ENCODE data around the gene PHLDB2.

The PHLDB2 gene

DNA sequence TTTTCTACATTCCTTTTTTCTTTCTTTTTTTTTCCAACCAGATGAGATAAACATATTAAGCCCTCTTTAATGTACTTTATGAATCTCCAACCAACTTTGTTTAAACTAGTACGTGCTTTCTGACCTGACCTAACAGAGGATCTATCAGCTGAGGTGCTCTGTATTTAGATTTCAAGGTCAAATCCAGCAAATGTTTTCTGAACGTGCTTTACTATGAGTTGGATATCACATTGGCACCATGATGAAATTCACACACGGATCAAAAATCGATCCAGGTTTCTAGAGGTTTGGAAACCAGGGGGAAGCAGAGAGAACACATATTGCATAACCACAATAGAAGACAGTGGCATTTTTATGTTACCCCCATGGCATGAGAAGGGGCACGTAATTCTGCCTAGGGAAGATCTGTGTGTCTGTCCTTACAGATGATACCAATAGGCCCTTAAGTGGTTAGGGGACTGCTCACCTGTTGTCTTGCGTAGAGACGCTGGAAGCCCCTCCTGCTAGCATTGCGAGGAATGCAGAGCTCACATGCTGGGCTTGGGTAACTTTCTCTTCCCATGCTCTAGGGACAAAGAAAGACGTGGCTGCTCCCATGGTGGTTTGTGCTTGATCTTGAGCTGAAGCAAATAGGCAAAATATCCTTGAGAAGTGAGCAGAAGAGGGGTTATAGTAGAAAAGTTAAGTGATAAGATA is 60.5 kb downstream of the PHLDB2 start:
- H3K4me3 Mint-ChIP-seq = no peak overlapping the region
- peaks cover 15% of the 10 kb centered on the region for H3K36me3 Mint-ChIP-seq
- peaks cover 7% of the 10 kb centered on the region for H3K4me1 Mint-ChIP-seq
- DNase-seq (ENCODE audit: low spot score in 2 of 2) = no peak
- H3K9me3 Mint-ChIP-seq = no peaks in the 10 kb centered on the region
- no peak for ATAC-seq
- no peak overlapping the region for H3K27ac Mint-ChIP-seq

DNA sequence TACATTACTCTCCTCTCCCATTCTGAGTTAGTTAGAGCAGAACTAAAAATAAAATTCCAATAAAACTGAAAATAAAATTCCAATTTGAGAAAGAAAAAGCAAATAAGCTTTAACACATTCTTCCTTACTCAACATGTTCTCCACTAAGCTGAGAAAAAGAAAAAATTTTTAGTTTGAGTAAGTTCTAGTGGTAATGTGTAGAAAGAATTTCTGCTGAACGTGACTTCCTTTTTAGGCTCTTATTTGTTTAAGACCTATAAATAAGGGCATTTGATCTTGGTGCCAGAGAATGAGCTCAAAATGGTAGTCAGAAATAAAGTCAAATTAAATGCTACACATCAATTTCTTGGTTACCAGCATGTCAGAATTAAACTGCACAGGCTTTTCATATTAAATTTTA is 62.1 kb downstream of the PHLDB2 start:
- Mint-ChIP-seq H3K4me3 (no peak overlapping the region), H3K4me1 (peaks cover 7% of the 10 kb centered on the region)
- no peak for ATAC-seq

DNA sequence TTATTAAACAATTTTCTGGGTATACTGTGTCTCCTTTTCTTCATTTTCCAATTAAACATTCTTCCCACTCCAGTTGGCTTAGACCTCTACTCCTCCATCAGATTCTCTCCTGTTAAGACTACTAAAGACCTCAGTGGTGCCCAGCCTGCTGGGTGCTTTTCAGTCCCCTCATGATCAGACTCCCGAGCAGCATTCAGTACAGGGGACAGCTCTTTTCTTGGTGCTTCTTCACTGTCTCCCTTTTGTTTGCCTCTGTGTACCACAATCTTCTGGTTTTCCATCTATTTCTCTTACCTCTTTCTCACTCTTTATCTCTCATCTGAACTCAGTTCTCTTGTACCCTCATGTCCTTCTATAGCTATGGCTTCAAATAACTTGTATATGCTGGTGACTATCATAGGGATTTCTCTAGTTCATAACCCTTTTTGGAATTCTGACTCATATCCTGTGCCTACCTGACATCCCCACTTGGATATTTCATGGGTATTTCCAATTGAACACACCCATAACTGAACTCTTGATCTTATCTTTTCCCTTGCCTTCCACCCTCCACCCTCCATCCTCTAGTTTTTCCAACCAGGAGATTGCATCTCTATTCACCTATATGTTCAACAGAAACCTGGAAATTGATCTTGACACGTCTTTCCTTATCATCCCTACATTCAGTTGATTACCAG is 64.2 kb downstream of the PHLDB2 start:
- Mint-ChIP-seq H3K27ac (peak overlapping the region; percentile 4), H3K4me1 (peaks cover 7% of the 10 kb centered on the region)

More for the DNA sequence above, 62.1 kb downstream of the PHLDB2 start:
- H3K27ac Mint-ChIP-seq = no peak overlapping the region
- no peak for DNase-seq (ENCODE audit: low spot score in 2 of 2)
- peaks cover 11% of the 10 kb centered on the region for H3K36me3 Mint-ChIP-seq
- no peaks in the 10 kb centered on the region for H3K9me3 Mint-ChIP-seq

DNA sequence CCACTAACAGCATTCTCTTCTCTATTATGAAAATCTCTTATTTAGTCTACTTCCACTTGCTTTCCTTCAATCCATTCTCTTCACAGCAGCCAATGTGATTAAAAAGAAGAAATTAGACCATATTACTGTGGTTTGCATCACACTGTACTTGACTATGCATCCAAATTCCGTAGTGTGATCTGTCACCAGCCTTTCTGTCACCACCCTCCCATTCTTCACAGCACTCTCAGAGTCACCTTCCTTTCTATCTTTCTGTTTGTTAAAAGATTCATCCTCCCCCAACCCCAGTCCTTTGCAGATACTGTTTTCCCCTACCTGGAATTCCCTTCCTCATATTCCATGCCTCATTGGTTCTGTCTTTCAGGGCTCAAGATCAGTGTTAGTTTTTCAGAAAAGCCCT is 64.7 kb downstream of the PHLDB2 start:
- ATAC-seq (no peak), DNase-seq (ENCODE audit: low spot score in 2 of 2) (no peak)
- Mint-ChIP-seq H3K4me3 (no peak overlapping the region), H3K27ac (peak overlapping the region; percentile 4), H3K36me3 (peaks cover 11% of the 10 kb centered on the region), H3K9me3 (no peaks in the 10 kb centered on the region), H3K4me1 (peaks cover 7% of the 10 kb centered on the region)

More for the DNA sequence above, 64.2 kb downstream of the PHLDB2 start:
- ATAC-seq (no peak), DNase-seq (ENCODE audit: low spot score in 2 of 2) (no peak)
- Mint-ChIP-seq H3K36me3 (peaks cover 11% of the 10 kb centered on the region), H3K4me3 (no peak overlapping the region), H3K9me3 (no peaks in the 10 kb centered on the region)

DNA sequence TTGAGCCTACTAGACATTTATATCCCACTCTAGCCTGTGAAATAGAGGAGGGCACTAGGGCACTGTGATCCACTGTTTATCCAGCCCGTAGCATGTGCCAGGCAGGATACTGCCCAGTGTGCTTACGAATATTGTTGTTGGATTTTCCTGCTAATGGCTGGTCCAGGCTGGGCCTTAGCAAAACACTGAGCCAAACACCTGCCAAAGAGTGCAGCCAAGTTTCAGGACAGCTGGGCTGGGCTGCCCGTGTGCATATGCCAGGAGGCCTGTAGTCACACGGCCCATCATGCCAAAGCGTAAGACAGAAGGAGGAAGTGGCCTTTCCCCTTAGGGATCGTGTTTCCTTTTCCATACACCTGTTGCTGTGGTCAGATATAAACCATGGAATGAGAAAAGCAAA is 65.2 kb downstream of the PHLDB2 start:
- ATAC-seq (no peak), DNase-seq (ENCODE audit: low spot score in 2 of 2) (no peak)
- H3K36me3 Mint-ChIP-seq = peaks cover 11% of the 10 kb centered on the region
- H3K4me3 Mint-ChIP-seq = no peak overlapping the region
- peak overlapping the region; percentile 4 for H3K27ac Mint-ChIP-seq
- no peaks in the 10 kb centered on the region for H3K9me3 Mint-ChIP-seq
- H3K4me1 Mint-ChIP-seq = peaks cover 7% of the 10 kb centered on the region

DNA sequence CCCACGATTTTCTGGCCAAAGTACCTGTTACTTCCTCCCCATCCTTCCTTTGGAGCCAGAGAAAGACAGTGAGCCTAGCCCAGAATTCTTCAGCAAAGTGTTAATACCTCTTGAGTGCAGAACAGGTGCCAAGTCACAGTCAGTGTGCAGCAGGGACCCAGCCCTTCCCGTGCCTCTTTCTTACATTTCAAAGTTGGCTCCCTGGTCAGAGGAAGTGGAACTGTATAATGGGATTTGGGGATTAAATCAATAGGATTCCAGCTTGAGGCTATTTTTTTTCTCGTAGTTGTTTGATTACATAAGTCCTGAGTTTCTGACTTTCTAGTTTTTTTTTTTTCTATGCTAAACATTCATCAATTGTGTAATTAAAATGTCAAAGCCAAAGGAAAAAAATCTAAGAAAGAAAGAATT is 67.2 kb downstream of the PHLDB2 start:
- DNase-seq (ENCODE audit: low spot score in 2 of 2) (no peak), ATAC-seq (no peak)
- Mint-ChIP-seq H3K27ac (no peak overlapping the region), H3K36me3 (peaks cover 4% of the 10 kb centered on the region), H3K4me1 (peaks cover 7% of the 10 kb centered on the region), H3K4me3 (no peak overlapping the region), H3K9me3 (no peaks in the 10 kb centered on the region)

DNA sequence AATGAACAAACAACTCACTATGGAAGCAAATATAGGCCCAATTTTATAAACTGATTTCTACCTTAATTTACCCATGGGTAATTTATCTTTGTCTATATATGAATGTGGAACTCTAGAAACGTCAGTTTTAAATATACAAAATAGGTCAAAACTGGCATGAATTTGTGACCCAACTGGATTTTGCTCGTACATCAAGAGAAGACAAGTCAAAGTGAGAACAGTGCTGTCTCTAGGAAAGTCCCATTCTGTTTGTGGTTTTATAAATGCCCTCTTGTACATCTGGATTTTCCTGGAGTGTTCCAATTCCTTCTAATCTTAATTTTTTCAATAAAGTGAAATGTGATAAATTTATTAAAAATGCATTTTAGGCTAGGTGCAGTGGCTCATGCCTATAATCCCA is 69.5 kb downstream of the PHLDB2 start:
- DNase-seq (ENCODE audit: low spot score in 2 of 2) (no peak), ATAC-seq (no peak)
- Mint-ChIP-seq H3K36me3 (no peaks in the 10 kb centered on the region), H3K27ac (no peak overlapping the region), H3K4me3 (no peak overlapping the region), H3K4me1 (no peaks in the 10 kb centered on the region), H3K9me3 (no peaks in the 10 kb centered on the region)

DNA sequence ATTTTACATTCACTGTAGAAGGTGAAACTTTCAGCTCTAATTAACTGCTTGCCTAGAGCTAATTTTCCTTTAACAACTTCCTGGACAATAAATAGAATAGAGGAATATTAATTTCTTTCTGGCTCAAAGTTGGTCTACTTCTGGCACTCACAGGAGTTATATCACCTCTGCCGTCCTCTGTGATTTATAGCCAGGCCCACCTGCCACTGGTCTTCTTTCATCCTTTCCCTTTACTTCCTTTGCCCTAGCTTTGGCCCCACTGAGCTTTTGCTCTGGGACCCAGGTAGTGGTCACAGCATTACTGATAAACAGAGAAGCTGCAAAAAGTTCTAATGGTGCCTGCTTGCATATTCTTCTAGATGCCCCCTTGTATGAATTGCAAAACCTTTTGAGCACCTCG is 70.4 kb downstream of the PHLDB2 start:
- Mint-ChIP-seq H3K4me1 (no peaks in the 10 kb centered on the region), H3K27ac (no peak overlapping the region), H3K36me3 (no peaks in the 10 kb centered on the region), H3K9me3 (no peaks in the 10 kb centered on the region), H3K4me3 (no peak overlapping the region)
- no peak for ATAC-seq
- no peak for DNase-seq (ENCODE audit: low spot score in 2 of 2)

DNA sequence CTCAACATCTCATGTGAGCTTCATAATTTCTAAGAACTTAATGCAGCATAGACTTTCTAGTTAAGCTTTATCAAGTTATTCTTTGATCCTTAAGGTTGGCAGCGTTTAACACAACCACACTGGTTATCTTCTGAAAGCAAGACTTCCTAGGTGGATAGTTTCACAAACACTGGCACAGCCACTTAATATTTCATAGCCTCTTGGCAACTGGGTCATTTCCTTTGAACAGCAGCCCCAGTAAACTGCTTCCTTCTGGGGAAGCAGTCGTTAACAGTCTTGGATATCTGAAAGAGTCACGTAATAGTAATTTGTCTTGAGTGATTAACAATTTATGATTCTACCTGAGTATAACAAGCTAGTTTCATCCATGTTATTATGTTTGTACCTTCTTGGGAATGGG is 73.9 kb downstream of the PHLDB2 start:
- Mint-ChIP-seq H3K4me1 (no peaks in the 10 kb centered on the region), H3K27ac (no peak overlapping the region), H3K9me3 (no peaks in the 10 kb centered on the region), H3K4me3 (no peak overlapping the region), H3K36me3 (peaks cover 7% of the 10 kb centered on the region)
- ATAC-seq (no peak), DNase-seq (ENCODE audit: low spot score in 2 of 2) (no peak)

DNA sequence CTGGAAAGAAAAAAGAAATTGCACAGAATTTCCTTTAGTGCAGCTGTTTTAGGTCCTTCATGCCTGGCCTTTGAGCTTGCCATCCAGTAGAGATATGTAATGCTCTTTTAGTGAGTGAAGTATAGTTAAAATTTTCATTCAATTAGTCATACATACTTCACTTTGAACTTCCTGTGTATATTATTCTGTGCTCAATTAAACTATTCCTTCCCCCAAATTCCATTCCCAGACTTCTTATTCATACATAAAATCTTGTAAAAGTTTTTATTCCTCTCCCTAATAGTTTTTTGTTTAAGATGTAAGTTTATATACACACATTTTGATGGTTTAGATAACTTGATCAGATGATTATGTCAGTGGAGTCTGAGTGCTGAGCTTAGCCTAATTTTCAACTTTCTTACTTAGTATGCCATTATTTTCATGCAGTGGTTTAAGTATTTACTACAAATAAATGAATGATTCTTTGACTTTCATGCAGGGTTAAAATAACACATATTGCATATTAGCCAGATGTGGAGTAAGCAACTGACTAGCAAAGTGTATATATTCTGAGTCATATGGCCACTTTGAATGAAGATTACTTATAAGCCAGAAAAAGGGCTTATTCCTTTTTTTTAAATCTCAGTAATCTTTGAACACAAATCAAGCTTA is 77.3 kb downstream of the PHLDB2 start:
- ATAC-seq = no peak
- H3K4me1 Mint-ChIP-seq = no peaks in the 10 kb centered on the region
- no peak overlapping the region for H3K4me3 Mint-ChIP-seq
- no peak overlapping the region for H3K27ac Mint-ChIP-seq
- peaks cover 24% of the 10 kb centered on the region for H3K36me3 Mint-ChIP-seq
- DNase-seq (ENCODE audit: low spot score in 2 of 2) = no peak
- no peaks in the 10 kb centered on the region for H3K9me3 Mint-ChIP-seq

DNA sequence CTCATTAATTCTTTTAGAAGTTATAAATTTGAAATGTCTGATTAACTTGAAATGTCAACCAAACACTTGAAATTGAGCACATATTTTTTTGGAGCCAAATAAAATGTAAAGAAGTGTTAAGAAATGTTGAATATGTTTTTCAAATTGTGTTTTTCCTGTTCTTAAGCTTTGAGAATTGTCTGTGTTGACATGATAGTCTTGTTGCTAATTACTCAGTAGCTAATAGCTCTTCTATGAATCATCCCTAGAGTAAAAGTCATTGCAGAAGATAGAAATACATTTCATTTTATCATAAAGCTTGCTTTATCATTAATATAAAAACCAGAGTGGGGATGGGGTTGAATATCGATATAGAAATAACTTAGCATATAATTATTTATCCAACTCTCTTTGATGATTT is 77.9 kb downstream of the PHLDB2 start:
- peaks cover 28% of the 10 kb centered on the region for H3K36me3 Mint-ChIP-seq
- DNase-seq (ENCODE audit: low spot score in 2 of 2) = no peak
- no peak for ATAC-seq
- H3K9me3 Mint-ChIP-seq = no peaks in the 10 kb centered on the region
- no peaks in the 10 kb centered on the region for H3K4me1 Mint-ChIP-seq
- no peak overlapping the region for H3K4me3 Mint-ChIP-seq
- H3K27ac Mint-ChIP-seq = no peak overlapping the region

DNA sequence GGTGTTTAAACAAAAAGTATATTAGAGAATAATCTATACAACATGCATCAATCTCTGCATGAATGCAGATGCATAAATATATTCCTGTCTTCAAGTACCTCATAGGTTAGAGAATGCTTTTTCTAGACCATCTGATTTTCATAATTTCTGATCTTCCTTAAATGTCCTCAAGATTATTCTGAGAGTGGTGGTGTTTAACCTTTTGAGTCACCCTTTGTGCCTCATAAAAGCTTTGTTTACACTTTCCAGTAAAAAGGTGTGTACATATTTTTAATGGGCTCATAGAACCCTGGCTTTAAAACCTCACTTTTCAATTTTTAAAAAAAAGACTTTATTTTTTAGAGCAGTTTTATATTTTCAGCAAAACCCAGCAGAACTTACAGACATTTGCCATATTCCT is 78.8 kb downstream of the PHLDB2 start:
- Mint-ChIP-seq H3K4me1 (no peaks in the 10 kb centered on the region), H3K27ac (no peak overlapping the region), H3K4me3 (no peak overlapping the region), H3K9me3 (no peaks in the 10 kb centered on the region), H3K36me3 (peaks cover 28% of the 10 kb centered on the region)
- no peak for DNase-seq (ENCODE audit: low spot score in 2 of 2)
- ATAC-seq = no peak

DNA sequence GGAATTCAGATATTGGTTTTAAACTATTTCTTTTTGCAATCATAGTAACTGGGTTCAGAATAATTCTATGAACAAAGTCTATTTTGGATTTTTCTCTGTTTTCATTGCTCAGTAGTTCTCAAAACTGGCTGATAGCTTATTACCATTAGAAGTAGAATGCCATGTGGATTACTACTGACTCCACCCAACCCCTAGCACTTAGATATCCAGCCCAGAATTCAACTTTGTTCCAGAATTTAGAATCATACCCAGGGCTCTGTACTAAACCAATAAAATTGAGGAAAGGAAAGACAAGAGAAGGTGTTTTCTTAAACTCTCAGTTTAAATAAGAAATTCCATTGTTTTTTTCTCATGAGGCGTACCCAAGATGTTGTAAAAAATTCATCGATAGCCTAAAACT is 80.8 kb downstream of the PHLDB2 start:
- H3K9me3 Mint-ChIP-seq = no peaks in the 10 kb centered on the region
- H3K4me3 Mint-ChIP-seq = no peak overlapping the region
- H3K4me1 Mint-ChIP-seq = no peaks in the 10 kb centered on the region
- ATAC-seq = no peak
- H3K27ac Mint-ChIP-seq = no peak overlapping the region
- H3K36me3 Mint-ChIP-seq = peaks cover 26% of the 10 kb centered on the region
- no peak for DNase-seq (ENCODE audit: low spot score in 2 of 2)

DNA sequence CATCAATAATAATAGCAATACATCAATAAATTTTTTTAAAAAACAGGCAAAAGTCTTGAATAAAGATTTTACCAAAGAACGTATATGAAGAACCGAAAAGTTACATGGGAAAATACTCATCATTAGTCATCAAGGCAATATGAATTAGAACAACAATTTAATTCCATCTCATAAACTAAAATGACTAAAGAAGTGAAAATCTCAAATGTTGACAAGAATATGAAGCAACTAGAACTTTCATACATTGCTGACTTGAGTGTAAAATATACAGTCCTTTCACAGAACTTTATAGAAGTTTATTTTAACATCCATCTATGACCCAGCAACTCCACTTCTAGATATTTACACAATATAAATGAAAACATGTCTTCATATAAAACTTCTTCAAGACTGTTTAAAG is 84.5 kb downstream of the PHLDB2 start:
- ATAC-seq (no peak), DNase-seq (ENCODE audit: low spot score in 2 of 2) (no peak)
- peaks cover 21% of the 10 kb centered on the region for H3K36me3 Mint-ChIP-seq

DNA sequence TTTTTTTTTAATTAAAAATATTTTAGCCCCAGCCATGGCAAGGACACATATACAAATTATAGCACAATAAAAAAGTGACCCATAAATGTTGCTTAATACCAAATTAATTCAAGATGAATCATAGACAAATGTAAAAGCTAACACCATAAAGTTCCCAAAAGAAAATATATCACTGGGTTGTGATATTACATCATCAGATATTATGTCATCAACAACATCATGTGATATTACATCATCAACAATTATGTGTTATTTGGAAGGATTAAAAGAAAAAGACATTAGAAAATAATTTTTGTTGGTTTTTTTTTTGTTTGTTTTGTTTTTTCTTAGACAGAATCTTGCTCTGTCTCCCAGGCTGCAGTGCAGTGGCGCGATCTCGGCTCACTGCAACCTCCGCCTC is 85.3 kb downstream of the PHLDB2 start:
- no peaks in the 10 kb centered on the region for H3K4me1 Mint-ChIP-seq
- DNase-seq (ENCODE audit: low spot score in 2 of 2) (no peak), ATAC-seq (no peak)
- no peak overlapping the region for H3K27ac Mint-ChIP-seq
- peaks cover 25% of the 10 kb centered on the region for H3K36me3 Mint-ChIP-seq
- no peak overlapping the region for H3K4me3 Mint-ChIP-seq
- H3K9me3 Mint-ChIP-seq = no peaks in the 10 kb centered on the region

More for the DNA sequence above, 84.5 kb downstream of the PHLDB2 start:
- no peaks in the 10 kb centered on the region for H3K9me3 Mint-ChIP-seq
- no peaks in the 10 kb centered on the region for H3K4me1 Mint-ChIP-seq
- H3K27ac Mint-ChIP-seq = no peak overlapping the region
- H3K4me3 Mint-ChIP-seq = no peak overlapping the region

DNA sequence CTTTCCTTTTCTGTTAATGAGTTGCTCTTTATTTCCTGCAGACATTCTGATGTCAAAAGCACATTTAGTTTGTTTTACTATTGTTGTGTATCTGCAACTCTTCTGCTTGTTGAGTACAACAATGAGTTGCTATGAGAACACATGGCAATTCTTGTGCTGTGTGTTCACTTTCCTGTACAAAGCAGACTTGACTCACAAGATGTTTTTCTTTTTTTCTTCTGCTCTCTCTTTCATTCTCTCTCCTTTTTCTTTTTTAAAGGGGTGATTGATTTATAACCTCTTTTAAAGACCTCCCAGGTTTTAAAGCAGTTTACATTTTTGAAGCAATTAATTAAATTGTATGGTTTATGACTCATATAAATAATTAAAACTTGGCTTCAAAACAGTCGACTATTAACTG is 88.2 kb downstream of the PHLDB2 start:
- no peaks in the 10 kb centered on the region for H3K9me3 Mint-ChIP-seq
- H3K27ac Mint-ChIP-seq = no peak overlapping the region
- no peak for DNase-seq (ENCODE audit: low spot score in 2 of 2)
- H3K36me3 Mint-ChIP-seq = peaks cover 7% of the 10 kb centered on the region
- no peaks in the 10 kb centered on the region for H3K4me1 Mint-ChIP-seq
- no peak for ATAC-seq
- H3K4me3 Mint-ChIP-seq = no peak overlapping the region
